Astrocyte of the hippocampus (primary cell): ENCODE data around the gene SNUPN.
"Not testable (repeated sequence)": the region's sequence is repeated elsewhere in the genome, so short reads cannot be mapped to it uniquely, and the experiment has no call there.

ENCODE experiments used
- DNase-seq: peaks from one replicate; pipeline ENCODE4 v3.0.0; 2011; ENCODE audit warnings: low read depth, low spot score

Gene SNUPN

DNA sequence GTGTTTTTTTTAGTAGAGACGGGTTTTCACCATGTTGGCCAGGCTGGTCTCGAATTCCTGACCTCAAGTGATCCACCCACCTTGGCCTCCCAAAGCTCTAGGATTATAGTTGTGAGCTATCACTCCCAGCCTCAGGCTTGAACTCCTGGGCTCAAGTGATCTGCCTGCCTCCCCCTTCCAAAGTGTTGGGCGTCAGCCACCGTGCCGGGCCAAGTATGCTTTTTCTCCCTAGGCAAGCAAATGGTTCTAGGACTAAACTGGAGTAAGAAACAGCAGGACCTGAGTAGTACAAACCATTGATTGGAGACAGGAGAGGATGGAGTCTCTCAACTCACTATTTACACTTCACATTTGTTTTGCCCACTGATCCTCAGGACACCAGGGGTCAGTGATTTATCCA, 41.8 kb downstream of the SNUPN start:
- no peak for DNase-seq

DNA sequence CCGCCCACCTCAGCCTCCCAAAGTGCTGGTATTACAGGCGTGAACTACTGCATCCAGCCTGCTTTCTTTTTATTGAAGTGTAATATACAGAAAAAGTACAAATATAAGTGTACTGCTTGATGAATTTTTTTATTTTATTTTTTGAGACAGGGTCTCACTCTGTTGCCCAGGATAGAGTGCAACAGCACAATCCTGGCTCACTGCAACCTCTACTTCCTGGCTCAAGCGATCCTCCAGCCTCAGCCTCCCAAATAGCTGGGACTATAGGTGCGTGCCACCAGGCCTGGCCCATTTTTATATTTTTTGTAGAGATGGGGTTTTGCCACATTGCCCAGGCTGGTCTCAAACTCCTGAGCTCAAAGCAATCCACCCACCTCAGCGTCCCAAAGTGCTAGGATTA, 42.6 kb downstream of the SNUPN start:
- DNase-seq, result not testable (repeated sequence)

DNA sequence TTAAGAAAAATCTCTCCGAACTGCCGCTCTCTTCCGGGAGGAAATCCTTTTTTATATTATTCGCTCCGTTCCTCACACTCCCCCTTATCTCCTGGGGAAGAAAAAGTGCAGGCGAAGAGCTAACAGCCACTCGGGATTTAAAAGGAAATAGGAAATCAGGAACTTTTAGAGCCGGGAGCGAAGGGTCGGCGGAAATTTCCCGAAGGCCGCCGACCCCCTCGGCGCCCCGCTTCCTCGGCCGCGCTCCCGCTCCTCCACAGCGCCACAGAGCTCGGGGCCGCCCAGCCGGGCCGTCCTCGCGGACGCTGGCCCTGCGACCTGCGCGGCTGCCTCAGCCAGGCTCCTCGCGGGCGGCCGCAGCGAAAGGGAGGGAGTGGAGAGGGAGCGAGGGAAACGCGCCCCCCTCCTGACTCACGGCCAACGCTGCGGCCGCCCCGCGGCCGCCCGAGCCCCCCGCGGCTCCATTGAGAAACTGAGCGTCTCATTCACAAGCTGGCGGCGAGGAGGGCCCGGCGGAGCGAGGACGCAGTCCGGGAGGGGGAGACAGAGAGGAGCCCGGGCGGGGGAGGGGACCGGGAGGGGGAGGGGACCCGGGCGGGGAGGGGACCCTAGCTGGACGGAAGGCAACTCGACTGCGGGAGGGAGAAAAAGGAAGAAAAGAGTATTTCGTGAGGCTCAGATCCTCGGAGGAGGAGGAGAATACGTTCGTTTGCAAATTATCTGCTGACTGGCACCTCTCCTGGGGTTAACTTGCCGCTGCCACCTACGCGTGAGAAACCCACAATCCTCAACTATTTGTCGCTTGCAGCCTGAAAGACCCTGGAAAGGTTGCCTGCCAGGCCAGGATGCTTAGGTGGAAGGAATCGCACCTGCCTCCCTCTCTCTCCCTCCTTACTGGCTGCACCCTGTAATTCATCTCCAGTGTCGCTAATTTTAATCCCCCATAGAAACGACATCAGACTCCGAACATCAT, 46.3 kb downstream of the SNUPN start, which contains the start of gene PTPN9:
TSS of gene PTPN9 (minus strand) at position 368 of the 973 bp plus-strand sequence. CDS start 539 bp downstream, outside the sequence.
- peak; percentile 95 for DNase-seq

DNA sequence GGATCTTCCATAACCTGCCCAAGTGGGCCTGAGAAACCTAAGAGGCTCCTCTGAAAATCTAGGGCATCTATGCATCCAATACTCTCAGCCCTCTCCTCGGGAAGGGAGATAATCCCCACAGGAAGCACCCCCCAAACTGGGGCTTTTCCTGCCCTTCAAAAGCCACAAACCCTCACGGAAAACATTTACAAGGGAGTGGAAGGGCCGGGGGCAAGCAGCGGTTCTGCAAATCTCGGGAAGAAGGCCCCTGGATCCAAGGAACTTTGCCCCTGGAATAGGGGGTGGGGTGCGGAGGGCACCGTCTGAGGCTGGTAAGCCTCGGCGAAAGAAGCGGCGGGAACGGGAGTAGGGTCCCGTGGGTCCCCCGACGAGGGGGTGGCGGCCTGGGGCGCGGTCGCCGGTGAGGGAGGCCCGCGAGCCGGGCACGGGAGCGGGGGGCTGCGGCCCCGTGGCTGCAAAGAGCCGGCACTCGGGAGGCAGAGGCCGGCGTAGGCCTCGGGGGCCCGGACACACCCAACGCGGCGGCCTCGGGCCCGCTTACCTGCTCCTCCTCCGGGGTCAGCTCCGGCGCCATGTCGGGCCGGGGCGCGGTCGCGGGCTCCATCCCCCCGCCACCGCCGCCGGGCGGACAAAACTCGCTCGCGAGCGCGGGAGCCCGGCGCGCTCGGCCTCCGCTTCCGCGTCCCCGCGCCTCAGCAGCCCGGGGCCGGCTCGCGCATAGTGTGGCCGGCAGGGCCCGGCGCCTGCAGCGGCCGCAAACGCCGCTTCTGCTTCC, 47.2 kb downstream of the SNUPN start:
- peak; percentile 57 for DNase-seq

DNA sequence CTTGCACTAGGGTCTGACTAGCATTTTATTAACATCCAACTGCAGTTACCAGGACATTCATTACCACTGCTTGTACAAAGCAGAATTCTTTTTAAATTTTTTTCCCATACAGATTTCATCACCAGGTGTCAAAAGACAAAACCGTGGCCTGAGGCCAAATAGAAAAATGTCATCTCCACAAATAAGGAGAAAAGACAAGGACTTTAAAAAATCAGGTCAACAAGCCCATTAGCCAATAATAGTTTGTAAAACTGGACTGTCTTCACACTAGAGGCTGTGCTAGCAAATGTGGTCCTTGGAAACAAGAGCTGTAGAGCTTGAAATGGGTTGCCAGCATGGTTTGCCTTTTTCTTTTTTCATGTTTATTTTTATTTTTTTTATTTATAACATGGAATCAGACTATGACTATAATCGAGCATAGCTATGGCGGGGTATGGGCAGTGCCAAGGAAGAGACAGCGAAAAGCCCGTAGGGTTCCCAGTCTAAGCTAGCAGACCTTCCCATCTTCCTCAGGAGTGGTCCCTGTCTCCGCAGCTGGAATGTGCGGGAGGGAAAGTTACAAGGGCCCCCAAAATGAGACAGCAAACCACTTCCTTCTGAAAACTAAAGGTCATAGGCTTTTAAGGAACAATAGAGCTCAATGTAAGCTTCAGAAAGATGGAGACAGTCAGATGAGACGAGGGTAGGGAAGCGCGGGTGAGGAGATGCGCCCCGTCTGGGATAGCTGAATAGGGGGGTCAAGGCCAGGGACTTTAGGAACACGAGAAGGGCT, 47.9 kb downstream of the SNUPN start:
- DNase-seq, result peak; percentile 29

DNA sequence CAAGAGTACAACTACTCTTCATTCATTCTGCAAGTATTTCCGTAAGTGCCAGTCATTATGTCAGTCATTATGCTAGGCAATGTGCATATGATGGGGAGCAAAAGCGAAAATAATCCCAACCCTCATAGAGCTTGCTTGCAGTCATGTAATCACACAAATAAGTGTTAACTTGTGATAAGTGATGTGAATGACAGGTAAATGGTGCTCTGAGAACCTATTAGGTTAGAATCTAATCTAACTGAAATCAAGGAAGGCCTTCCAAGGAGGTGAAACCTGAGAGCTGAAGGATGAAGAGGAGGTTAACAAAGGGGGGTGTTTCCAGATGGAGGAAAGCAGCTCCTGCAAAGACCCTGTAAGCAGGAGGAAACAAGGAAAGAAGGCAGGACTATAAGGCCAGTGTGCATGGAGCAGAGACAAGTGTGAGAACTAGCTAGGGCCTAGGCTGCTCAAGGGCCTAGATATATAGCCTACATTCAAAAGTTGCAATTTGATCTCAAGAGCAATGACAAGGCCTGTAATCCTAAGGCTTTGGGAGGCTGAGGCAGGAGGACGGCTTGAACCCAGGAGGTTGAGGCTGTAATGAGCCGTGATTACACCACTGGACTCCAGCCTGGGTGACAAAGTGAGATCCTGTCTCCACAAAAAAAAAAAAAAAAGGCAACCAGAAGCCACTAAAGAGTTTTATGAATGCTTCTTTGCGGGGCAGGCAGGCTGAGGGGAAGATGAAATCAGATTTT, 51.7 kb downstream of the SNUPN start:
- no peak for DNase-seq

DNA sequence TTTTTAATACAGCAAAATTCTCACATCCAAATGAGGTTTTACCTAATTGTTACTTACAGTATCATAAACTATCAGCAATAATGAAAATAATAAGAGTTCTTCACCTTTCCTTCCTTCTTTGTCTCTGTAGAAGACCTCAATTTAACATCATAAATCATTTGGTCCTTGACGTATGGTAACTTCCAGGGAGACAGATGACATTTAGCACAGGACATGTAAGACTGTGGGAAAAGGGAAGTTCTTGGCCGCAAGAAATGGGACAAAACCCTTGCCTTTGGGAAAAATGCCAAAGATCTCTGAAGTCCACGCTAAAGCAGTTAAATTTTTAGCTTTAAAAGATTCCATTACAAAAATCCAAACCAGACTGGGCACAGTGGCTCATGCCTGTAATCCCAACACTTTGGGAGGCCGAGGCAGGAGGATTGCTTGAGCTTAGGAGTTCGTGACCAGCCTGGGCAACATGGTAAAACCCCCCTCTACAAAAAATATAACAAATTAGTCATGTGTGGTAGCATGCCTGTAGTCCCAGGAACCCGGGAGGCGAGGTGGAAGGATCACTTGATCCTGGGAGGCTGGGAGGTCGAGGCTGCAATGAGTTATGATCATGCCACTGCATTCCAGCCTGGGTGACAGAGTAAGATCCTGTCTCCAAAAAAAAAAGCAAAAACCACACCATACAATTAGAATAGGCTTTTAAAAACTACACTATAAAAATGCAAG, 55.2 kb downstream of the SNUPN start:
- DNase-seq, result no peak

DNA sequence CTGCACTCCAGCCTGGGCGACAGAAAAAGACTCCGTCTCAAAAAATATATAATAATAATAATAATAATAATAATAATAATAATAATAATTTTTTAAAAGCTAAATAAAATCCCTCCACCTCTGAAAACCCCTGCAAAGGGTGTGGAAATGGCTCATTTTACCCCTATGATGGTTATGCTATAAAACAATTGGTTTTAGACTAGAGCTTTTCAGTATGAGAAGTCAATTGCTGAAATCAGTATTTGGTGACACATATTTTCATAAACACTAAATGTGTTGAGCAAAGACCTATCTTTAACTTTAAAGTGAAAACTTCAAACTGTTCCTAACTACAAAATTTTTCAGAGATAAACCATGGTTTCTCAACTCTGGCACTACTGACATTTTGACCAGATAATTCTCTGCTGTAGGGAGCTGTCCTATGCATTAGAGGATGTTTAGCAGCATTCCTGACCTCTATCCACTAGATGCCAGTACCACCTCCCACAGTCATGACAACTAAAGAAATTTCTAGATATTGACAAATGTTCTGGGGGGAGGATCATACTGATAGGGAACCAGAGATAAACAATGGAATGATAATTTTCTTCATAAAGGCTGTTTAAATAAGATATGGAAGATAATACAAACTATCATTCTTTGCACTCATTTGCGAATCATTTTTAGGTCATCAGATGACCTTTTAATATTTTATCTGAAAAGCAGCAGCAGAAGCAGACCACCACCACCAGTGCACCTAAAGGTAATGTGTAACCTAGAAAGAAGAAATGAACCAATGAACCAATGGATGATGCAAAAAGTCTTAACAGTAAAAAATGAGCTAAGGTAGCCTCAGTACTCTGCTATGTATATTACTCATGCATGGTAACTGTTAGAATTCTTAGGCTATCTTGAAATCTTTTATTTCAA, 60.2 kb downstream of the SNUPN start:
- no peak for DNase-seq

DNA sequence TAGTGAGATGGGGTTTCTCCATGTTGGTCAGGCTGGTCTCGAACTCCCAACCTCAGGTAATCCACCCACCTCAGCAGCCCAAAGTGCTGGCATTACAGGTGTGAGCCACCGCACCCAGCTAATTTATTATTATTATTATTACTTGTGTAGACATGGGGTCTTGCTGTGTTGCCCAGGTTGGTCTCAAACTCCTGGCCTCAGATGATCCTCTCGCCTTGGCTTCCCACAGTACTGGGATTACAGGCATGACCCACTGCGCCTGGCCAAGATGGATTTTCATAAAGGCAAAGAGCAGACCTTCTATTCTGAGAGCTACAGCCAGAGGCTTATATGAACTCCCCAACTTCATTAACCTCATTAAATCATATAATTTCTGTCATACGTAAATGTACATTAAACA, 63.6 kb downstream of the SNUPN start:
- no peak for DNase-seq

DNA sequence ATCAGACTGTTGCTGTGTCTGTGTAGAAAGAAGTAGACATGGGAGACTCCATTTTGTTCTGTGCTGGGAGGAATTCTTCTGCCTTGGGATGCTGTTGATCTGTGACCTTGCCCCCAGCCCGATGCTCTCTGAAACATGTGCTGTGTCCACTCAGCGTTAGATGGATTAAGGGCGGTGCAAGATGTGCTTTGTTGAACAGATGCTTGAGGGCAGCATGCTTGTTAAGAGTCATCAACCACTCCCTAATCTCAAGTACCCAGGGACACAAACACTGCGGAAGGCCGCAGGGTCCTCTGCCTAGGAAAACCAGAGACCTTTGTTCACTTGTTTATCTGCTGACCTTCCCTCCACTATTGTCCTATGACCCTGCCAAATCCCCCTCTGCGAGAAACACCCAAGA, 66.2 kb downstream of the SNUPN start:
- DNase-seq, result not testable (repeated sequence)

DNA sequence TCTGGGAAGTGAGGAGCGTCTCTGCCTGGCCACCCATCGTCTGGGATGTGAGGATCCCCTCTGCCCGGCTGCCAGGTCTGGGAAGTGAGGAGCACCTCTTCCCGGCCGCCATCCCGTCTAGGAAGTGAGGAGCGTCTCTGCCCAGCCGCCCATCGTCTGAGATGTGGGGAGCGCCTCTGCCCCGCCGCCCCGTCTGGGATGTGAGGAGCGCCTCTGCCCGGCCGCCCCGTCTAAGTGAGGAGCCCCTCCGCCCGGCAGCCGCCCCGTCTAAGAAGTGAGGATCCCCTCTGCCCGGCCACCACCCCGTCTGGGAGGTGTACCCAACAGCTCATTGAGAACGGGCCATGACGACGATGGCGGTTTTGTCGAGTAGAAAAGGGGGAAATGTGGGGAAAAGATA, 66.6 kb downstream of the SNUPN start:
- not testable (repeated sequence) for DNase-seq

DNA sequence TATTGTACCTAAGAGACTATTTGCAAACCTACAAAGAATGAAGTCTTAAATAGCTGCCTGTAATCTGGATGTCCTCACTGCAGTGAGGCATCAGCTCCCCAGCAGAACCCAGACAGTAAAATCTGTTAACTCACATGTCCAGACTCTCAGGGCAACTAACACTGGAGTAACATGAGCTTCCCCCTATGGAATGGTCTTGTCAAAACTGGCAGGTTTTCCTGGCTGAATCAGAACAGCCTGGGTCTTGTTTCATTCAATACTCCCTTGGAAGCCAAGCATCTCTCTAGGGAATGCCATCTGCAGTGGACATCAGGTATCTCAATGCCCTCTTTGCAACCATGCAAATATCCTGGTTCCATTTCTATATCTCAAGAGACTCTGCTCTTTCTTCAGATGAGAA, 70.8 kb downstream of the SNUPN start:
- DNase-seq, result peak; percentile 30

DNA sequence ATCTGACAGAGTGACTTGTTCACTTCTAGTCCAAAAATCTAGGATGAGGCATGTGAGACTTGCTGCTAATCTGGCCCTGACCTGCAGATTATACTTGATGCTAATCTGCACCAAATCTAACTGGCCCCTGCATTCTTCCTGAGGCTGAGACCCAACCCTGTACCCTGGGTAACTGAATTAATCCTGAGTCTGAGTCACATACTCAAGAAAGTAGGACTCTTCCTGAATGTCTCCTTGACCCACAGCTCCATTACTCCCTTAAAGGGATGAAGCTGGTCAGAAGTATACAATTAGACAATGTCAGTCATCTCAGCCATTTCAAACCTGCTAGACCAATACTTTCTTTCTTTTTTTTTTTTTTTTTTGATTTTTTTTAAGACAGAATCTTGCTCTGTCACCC, 71.9 kb downstream of the SNUPN start:
- no peak for DNase-seq

DNA sequence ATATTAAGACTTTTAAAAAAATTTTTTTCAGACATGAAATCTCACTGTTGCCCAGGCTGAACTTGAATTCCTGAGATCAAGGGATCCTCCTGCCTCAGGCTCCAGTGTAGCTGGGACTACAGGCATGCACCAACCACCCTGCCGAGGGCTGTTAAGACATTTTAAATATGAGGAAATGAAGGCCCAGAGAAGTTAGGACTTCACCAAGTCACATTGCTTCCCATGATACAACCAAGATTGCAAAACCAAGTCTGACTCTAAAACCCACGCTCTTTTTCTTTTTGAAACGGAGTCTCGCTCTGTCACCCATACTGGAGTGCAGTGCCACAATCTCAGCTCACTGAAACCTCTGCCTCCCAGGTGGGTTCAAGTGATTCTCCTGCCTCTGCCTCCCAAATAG, 74.4 kb downstream of the SNUPN start:
- DNase-seq, result no peak
